Astrocyte (in vitro differentiated cells and primary cell): Measurements from ENCODE around the gene BAG5. TPM values are rescaled to one million over a fixed set of nuclear protein-coding genes. Genes with fewer than 3 reads are reported as not detected.

Experiments used
- DNase-seq: peaks from one replicate; pipeline ENCODE4 v3.0.0-alpha.2; 2010; ENCODE audit warnings: low read depth
- FAIRE-seq: peaks from 2 replicates; lab custom pipeline; 2011; peaks lifted over from hg19 to GRCh38; lab: Jason Lieb, UNC
- H2AFZ ChIP-seq: 2 replicates; pipeline ENCODE4 v1.6.0; 2012; ENCODE audit warnings: low read depth, low read length, inconsistent platforms
- H3K27ac ChIP-seq: 2 replicates; pipeline ENCODE4 v1.5.1; 2011; ENCODE audit warnings: low read depth, low read length, inconsistent platforms
- H3K27me3 ChIP-seq: 2 replicates; pipeline ENCODE4 v1.6.0; 2011; ENCODE audit warnings: low read length, inconsistent platforms; ENCODE audit not compliant: insufficient read depth
- H3K36me3 ChIP-seq: 2 replicates; pipeline ENCODE4 v1.5.1; 2011; ENCODE audit warnings: low read length, inconsistent platforms; ENCODE audit not compliant: insufficient read depth
- H3K4me1 ChIP-seq: 2 replicates; pipeline ENCODE4 v1.5.1; 2011; ENCODE audit warnings: low read length, inconsistent platforms; ENCODE audit not compliant: insufficient read depth
- H3K4me2 ChIP-seq: 2 replicates; pipeline ENCODE4 v1.6.0; 2012; ENCODE audit warnings: low read length, inconsistent platforms
- H3K4me3 ChIP-seq: 2 replicates; pipeline ENCODE4 v1.5.1; 2011; ENCODE audit warnings: low read depth, mild to moderate bottlenecking, low read length, inconsistent platforms; ENCODE audit not compliant: insufficient read depth
- H3K79me2 ChIP-seq: 2 replicates; pipeline ENCODE4 v1.6.0; 2012; ENCODE audit warnings: mild to moderate bottlenecking, low read length, inconsistent platforms; ENCODE audit not compliant: insufficient read depth
- H3K9ac ChIP-seq: 2 replicates; pipeline ENCODE4 v1.6.0; 2012; ENCODE audit warnings: mild to moderate bottlenecking, low read length, inconsistent platforms
- H3K9me3 ChIP-seq: 2 replicates; pipeline ENCODE4 v1.5.1; 2012; ENCODE audit warnings: low read depth, mild to moderate bottlenecking, low read length, inconsistent platforms; ENCODE audit not compliant: insufficient read depth
- H4K20me1 ChIP-seq: 2 replicates; pipeline ENCODE4 v1.6.0; 2012; ENCODE audit warnings: low read length, inconsistent platforms; ENCODE audit not compliant: insufficient read depth
- H3K27ac Mint-ChIP-seq: one replicate; pipeline ENCODE4 v1.8.0; 2021; ENCODE audit warnings: mild to moderate bottlenecking, mixed read lengths; ENCODE audit not compliant: unreplicated experiment
- H3K27me3 Mint-ChIP-seq: one replicate; pipeline ENCODE4 v1.8.0; 2021; ENCODE audit warnings: low read depth, mixed read lengths; ENCODE audit not compliant: unreplicated experiment
- H3K36me3 Mint-ChIP-seq: one replicate; pipeline ENCODE4 v1.8.0; 2021; ENCODE audit warnings: low read depth, mixed read lengths; ENCODE audit not compliant: unreplicated experiment
- H3K4me1 Mint-ChIP-seq: one replicate; pipeline ENCODE4 v1.8.0; 2021; ENCODE audit warnings: low read depth, mixed read lengths; ENCODE audit not compliant: unreplicated experiment
- H3K4me3 Mint-ChIP-seq: one replicate; pipeline ENCODE4 v1.8.0; 2021; ENCODE audit warnings: mild to moderate bottlenecking, moderate library complexity, mixed read lengths; ENCODE audit not compliant: unreplicated experiment
- H3K9me3 Mint-ChIP-seq: one replicate; pipeline ENCODE4 v1.8.0; 2021; ENCODE audit warnings: mild to moderate bottlenecking, mixed read lengths; ENCODE audit not compliant: unreplicated experiment
- CTCF ChIP-seq: IDR thresholded peaks from 2 replicates; pipeline ENCODE4 v1.5.1; 2011; ENCODE audit warnings: low read depth, mild to moderate bottlenecking, inconsistent platforms, low read length, moderate library complexity; ENCODE audit not compliant: insufficient read depth
- EZH2 ChIP-seq: IDR thresholded peaks from 2 replicates; pipeline ENCODE4 v1.6.1; 2012; ENCODE audit warnings: mild to moderate bottlenecking, low read length, inconsistent platforms; ENCODE audit not compliant: insufficient read depth
- total RNA-seq: library from RNA; stranded (reverse); gene quantifications from 2 replicates; pipeline ENCODE4 v1.2.1, GENCODE V29; 2021

Gene BAG5
- total RNA-seq, 1 donor from 2014 or later: 35.2 TPM

DNA sequence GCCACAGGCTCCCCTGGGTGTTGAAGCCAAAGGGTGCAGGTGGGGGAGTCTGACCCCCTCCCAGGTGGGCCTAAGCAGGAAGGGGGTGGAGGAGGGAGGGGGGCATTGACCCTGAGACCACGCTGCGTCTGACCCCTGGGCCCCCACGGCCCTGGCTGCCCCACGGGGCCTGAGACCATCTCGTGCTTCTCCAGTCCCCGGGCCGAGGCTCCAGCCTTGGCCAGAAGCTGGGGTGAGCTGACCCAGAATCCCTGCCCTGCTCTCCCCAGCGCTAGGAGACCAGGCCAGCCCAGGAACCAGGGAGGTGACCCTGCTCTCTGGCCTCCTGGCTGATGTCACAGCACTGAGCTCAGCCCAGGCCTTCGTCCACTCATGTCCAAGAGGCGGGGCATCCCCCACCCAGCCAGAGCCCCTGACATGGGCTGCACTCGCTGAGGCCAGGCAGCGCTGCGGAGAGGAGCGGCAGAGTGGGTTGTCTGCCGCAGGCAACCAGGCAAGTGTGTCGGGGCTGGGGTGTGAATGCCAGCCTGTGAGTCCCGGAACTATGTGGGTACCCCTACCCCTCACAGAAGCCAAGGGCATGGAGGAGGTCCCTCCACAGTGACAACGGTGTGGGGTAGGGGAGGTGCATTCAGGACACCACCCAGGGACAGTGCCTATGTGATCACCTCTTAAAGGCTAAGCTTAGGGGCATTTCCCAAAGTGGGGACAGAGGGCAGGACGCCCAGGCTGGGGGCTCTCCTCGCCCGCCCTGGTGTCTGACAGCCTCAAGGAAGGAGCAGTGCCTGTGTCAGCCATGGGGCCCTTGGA is 27.2 kb downstream of the BAG5 start:
- Mint-ChIP-seq H3K36me3 (peaks cover 4% of the 10 kb centered on the region), H3K9me3 (no peaks in the 10 kb centered on the region), H3K27me3 (no peaks in the 10 kb centered on the region), H3K27ac (no peak overlapping the region), H3K4me1 (peaks cover 8% of the 10 kb centered on the region), H3K4me3 (no peak overlapping the region)
- Histone ChIP-seq H3K27me3 (no peaks in the 10 kb centered on the region), H3K79me2 (peaks cover 25% of the 10 kb centered on the region), H3K9ac (no peak overlapping the region), H2AFZ (no peak overlapping the region), H3K27ac (no peak overlapping the region), H3K4me1 (peaks cover 6% of the 10 kb centered on the region), H3K9me3 (no peaks in the 10 kb centered on the region), H4K20me1 (peaks cover 40% of the 10 kb centered on the region), H3K4me3 (no peak overlapping the region), H3K36me3 (no peaks in the 10 kb centered on the region), H3K4me2 (no peak overlapping the region)
- no peak for TF ChIP-seq CTCF
- DNase-seq (no peak), FAIRE-seq (no peak)

- TF ChIP-seq EZH2: no peak
- TF ChIP-seq CTCF: no peak
- H3K36me3 ChIP-seq: no peaks in the 10 kb centered on the region
- FAIRE-seq: no peak
- Mint-ChIP-seq H3K4me3 (no peak overlapping the region), H3K27me3 (no peaks in the 10 kb centered on the region), H3K27ac (no peak overlapping the region), H3K36me3 (peaks cover 6% of the 10 kb centered on the region), H3K4me1 (peaks cover 9% of the 10 kb centered on the region), H3K9me3 (no peaks in the 10 kb centered on the region)
- no peaks in the 10 kb centered on the region for H3K27me3 ChIP-seq
- H3K4me2 ChIP-seq: no peak overlapping the region
- H3K79me2 ChIP-seq: peaks cover 31% of the 10 kb centered on the region
- H3K9ac ChIP-seq: no peak overlapping the region
- H4K20me1 ChIP-seq: peaks cover 46% of the 10 kb centered on the region
- H3K27ac ChIP-seq: no peak overlapping the region
- DNase-seq: no peak
- no peak overlapping the region for H3K4me3 ChIP-seq
- H3K9me3 ChIP-seq: no peaks in the 10 kb centered on the region
- no peak overlapping the region for H2AFZ ChIP-seq
- H3K4me1 ChIP-seq: peaks cover 8% of the 10 kb centered on the region
Observed at GRCh38 chr14:103534576-103535061, 27.8 kb downstream of the BAG5 start.

GRCh38 chr14:103533999-103534575 is 28.4 kb downstream of the BAG5 start:
- H3K27ac ChIP-seq: no peak overlapping the region
- H3K9ac ChIP-seq: no peak overlapping the region
- Mint-ChIP-seq H3K9me3 (no peaks in the 10 kb centered on the region), H3K4me1 (peaks cover 9% of the 10 kb centered on the region), H3K27ac (no peak overlapping the region), H3K36me3 (peaks cover 6% of the 10 kb centered on the region), H3K27me3 (no peaks in the 10 kb centered on the region), H3K4me3 (no peak overlapping the region)
- H4K20me1 ChIP-seq: peaks cover 47% of the 10 kb centered on the region
- H3K4me1 ChIP-seq: peaks cover 8% of the 10 kb centered on the region
- peaks cover 37% of the 10 kb centered on the region for H3K79me2 ChIP-seq
- FAIRE-seq (no peak), DNase-seq (no peak)
- H2AFZ ChIP-seq: no peak overlapping the region
- no peak overlapping the region for H3K4me2 ChIP-seq
- no peaks in the 10 kb centered on the region for H3K9me3 ChIP-seq
- H3K36me3 ChIP-seq: no peaks in the 10 kb centered on the region
- H3K27me3 ChIP-seq: no peaks in the 10 kb centered on the region
- H3K4me3 ChIP-seq: no peak overlapping the region
- TF ChIP-seq EZH2 (no peak), CTCF (no peak)
